Heart left ventricle (tissue), 13 donors: ENCODE results near the gene FBN1.

Experiments
- POLR2A ChIP-seq, 2 donors: fragments of 450-650 bp; IDR thresholded peaks; one replicate each; pipeline ENCODE4 v1.6.1; 2017; ENCODE audit warnings: antibody characterized with exemption in 2 of 2, mild to moderate bottlenecking in 2 of 2, moderate library complexity in 2 of 2
- TF ChIP-seq, protein P1 (sequence below), 12 donors: fragments of 200-600 bp; sonication (generic) in 4 of 12; IDR thresholded peaks; one replicate each; pipeline versions ENCODE4 v1.5.0 to v1.8.0; 2018 to 2022; ENCODE audit warnings: antibody characterized with exemption in 12 of 12, mild to moderate bottlenecking in 5 of 12
- donor health status: ischemic (EF 13 %, LVEDD 7.1; RV severe dilation, severe dysfunction).
- donor health status: DM: no; HTN: yes; CAD: no.
- donor health status: DM: no; HTN: no; CAD: no.
- donor health status: ischemic (EF 25% LVEDD 6.9; RV normal size, moderate dysfunction).
- donor health status: ischemic (EF 25% LVEDD 5.7; RV mildly dilated, moderate dysfunction).
- donor health status: ischemic (EF 35%, LVEDD 5.7; RV mildly dilated, moderate dysfunction).
- donor health status: nonischemic (EF 11% LVEDD 7.7; RV severe dilation, severe dysfunction).
- donor health status: DM: yes; HTN: yes; CAD: no.
- donor health status: PGD.
- donor health status: ischemic (EF 29% LVEDD 5.4; RV normal size, mild dysfunction).
- donor health status: nonischemic (EF 23%, LVEDD 6.1; RV moderate dilation, normal function).

DNA sequence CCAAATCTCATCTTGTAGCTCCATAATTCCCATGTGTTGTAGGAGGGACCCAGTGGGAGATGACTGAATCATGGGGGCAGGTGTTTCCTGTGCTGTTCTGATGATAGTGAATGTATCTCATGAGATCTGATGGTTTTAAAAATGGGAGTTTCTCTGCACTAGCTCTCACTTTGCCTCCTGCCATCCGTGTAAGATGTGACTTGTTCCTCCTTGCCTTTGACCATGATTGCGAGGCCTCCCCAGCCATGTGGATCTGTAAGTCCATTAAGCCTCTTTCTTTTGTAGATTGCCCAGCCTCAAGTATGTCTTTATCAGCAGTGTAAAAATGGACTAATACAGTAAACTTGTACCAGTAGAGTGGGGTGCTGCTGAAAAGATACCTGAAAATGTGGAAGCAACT, 269.7 kb downstream of the FBN1 start:
- TF ChIP-seq, protein P1, sequence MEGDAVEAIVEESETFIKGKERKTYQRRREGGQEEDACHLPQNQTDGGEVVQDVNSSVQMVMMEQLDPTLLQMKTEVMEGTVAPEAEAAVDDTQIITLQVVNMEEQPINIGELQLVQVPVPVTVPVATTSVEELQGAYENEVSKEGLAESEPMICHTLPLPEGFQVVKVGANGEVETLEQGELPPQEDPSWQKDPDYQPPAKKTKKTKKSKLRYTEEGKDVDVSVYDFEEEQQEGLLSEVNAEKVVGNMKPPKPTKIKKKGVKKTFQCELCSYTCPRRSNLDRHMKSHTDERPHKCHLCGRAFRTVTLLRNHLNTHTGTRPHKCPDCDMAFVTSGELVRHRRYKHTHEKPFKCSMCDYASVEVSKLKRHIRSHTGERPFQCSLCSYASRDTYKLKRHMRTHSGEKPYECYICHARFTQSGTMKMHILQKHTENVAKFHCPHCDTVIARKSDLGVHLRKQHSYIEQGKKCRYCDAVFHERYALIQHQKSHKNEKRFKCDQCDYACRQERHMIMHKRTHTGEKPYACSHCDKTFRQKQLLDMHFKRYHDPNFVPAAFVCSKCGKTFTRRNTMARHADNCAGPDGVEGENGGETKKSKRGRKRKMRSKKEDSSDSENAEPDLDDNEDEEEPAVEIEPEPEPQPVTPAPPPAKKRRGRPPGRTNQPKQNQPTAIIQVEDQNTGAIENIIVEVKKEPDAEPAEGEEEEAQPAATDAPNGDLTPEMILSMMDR (IDR thresholded peaks at IDR 0.05), result no peak
- no peak for TF ChIP-seq POLR2A (IDR thresholded peaks at IDR 0.05)
